IPS-18a (cell line): ENCODE results near the gene ANTXR2.

Experiments used
- H3K27ac ChIP-seq: one replicate; pipeline ENCODE4 v1.5.1; 2013; ENCODE audit warnings: low read length
- H3K27me3 ChIP-seq: one replicate; pipeline ENCODE4 v1.6.1; 2013; ENCODE audit warnings: mild to moderate bottlenecking, low read length; ENCODE audit not compliant: control insufficient read depth, insufficient read depth
- H3K36me3 ChIP-seq: one replicate; pipeline ENCODE4 v1.6.1; 2013; ENCODE audit warnings: low read depth, low read length; ENCODE audit not compliant: control insufficient read depth
- H3K4me1 ChIP-seq: one replicate; pipeline ENCODE4 v1.6.1; 2013; ENCODE audit warnings: low read depth, low read length; ENCODE audit not compliant: control insufficient read depth
- H3K4me3 ChIP-seq: one replicate; pipeline ENCODE4 v1.5.1; 2013; ENCODE audit warnings: low read length
- H3K9ac ChIP-seq: one replicate; pipeline ENCODE4 v1.6.1; 2013; ENCODE audit warnings: mild to moderate bottlenecking, low read length, moderate library complexity
- H3K9me3 ChIP-seq: one replicate; pipeline ENCODE4 v1.6.1; 2013; ENCODE audit warnings: low read depth, low read length; ENCODE audit not compliant: control insufficient read depth

ANTXR2 gene

GRCh38 chr4:79934660-79935059 lies 138.4 kb downstream of the ANTXR2 start:
- Histone ChIP-seq H3K36me3 (no peaks in the 10 kb centered on the region), H3K27ac (no peak overlapping the region), H3K27me3 (no peaks in the 10 kb centered on the region), H3K4me1 (no peaks in the 10 kb centered on the region), H3K9me3 (no peaks in the 10 kb centered on the region), H3K4me3 (no peak overlapping the region), H3K9ac (no peak overlapping the region)

GRCh38 chr4:79927931-79928330 lies 145.1 kb downstream of the ANTXR2 start:
- Histone ChIP-seq H3K36me3 (no peaks in the 10 kb centered on the region), H3K27me3 (no peaks in the 10 kb centered on the region), H3K9ac (no peak overlapping the region), H3K4me3 (no peak overlapping the region), H3K9me3 (no peaks in the 10 kb centered on the region), H3K4me1 (no peaks in the 10 kb centered on the region), H3K27ac (no peak overlapping the region)

- Histone ChIP-seq H3K27ac (no peak overlapping the region), H3K4me1 (no peaks in the 10 kb centered on the region), H3K36me3 (no peaks in the 10 kb centered on the region), H3K9ac (no peak overlapping the region), H3K4me3 (no peak overlapping the region), H3K9me3 (no peaks in the 10 kb centered on the region), H3K27me3 (no peaks in the 10 kb centered on the region)
Measured at GRCh38 chr4:79923281-79923680, 149.7 kb downstream of the ANTXR2 start.

- H3K4me1 ChIP-seq, result no peaks in the 10 kb centered on the region
- no peaks in the 10 kb centered on the region for H3K27me3 ChIP-seq
- H3K27ac ChIP-seq, result no peak overlapping the region
- H3K9ac ChIP-seq, result no peak overlapping the region
- no peak overlapping the region for H3K4me3 ChIP-seq
- no peaks in the 10 kb centered on the region for H3K9me3 ChIP-seq
- no peaks in the 10 kb centered on the region for H3K36me3 ChIP-seq
Measured at GRCh38 chr4:79922011-79922410, 151.0 kb downstream of the ANTXR2 start.

- Histone ChIP-seq H3K27ac (no peak overlapping the region), H3K27me3 (no peaks in the 10 kb centered on the region), H3K9me3 (no peaks in the 10 kb centered on the region), H3K9ac (no peak overlapping the region), H3K36me3 (no peaks in the 10 kb centered on the region), H3K4me3 (no peak overlapping the region), H3K4me1 (no peaks in the 10 kb centered on the region)
Measured at GRCh38 chr4:79920163-79920853, 152.7 kb downstream of the ANTXR2 start.

- Histone ChIP-seq H3K4me1 (no peaks in the 10 kb centered on the region), H3K4me3 (no peak overlapping the region), H3K27me3 (no peaks in the 10 kb centered on the region), H3K36me3 (no peaks in the 10 kb centered on the region), H3K27ac (no peak overlapping the region), H3K9me3 (no peaks in the 10 kb centered on the region), H3K9ac (no peak overlapping the region)
Measured at GRCh38 chr4:79918292-79918691, 154.7 kb downstream of the ANTXR2 start.

- Histone ChIP-seq H3K9me3 (no peaks in the 10 kb centered on the region), H3K9ac (no peak overlapping the region), H3K27ac (no peak overlapping the region), H3K4me1 (no peaks in the 10 kb centered on the region), H3K36me3 (no peaks in the 10 kb centered on the region), H3K4me3 (no peak overlapping the region), H3K27me3 (no peaks in the 10 kb centered on the region)
Measured at GRCh38 chr4:79917246-79917645, 155.8 kb downstream of the ANTXR2 start.

- Histone ChIP-seq H3K9ac (no peak overlapping the region), H3K4me1 (no peaks in the 10 kb centered on the region), H3K9me3 (no peaks in the 10 kb centered on the region), H3K36me3 (no peaks in the 10 kb centered on the region), H3K27me3 (no peaks in the 10 kb centered on the region), H3K4me3 (no peak overlapping the region), H3K27ac (no peak overlapping the region)
Measured at GRCh38 chr4:79915246-79915645, 157.8 kb downstream of the ANTXR2 start.

GRCh38 chr4:79913581-79913980 lies 159.4 kb downstream of the ANTXR2 start:
- Histone ChIP-seq H3K27ac (no peak overlapping the region), H3K9me3 (no peaks in the 10 kb centered on the region), H3K27me3 (no peaks in the 10 kb centered on the region), H3K4me1 (no peaks in the 10 kb centered on the region), H3K36me3 (no peaks in the 10 kb centered on the region), H3K4me3 (no peak overlapping the region), H3K9ac (no peak overlapping the region)

- Histone ChIP-seq H3K36me3 (no peaks in the 10 kb centered on the region), H3K9me3 (no peaks in the 10 kb centered on the region), H3K4me3 (no peak overlapping the region), H3K9ac (no peak overlapping the region), H3K4me1 (no peaks in the 10 kb centered on the region), H3K27me3 (no peaks in the 10 kb centered on the region), H3K27ac (no peak overlapping the region)
Measured at GRCh38 chr4:79907001-79907400, 166.0 kb downstream of the ANTXR2 start.

- Histone ChIP-seq H3K4me1 (no peaks in the 10 kb centered on the region), H3K27me3 (no peaks in the 10 kb centered on the region), H3K27ac (no peak overlapping the region), H3K9me3 (no peaks in the 10 kb centered on the region), H3K9ac (no peak overlapping the region), H3K4me3 (no peak overlapping the region), H3K36me3 (no peaks in the 10 kb centered on the region)
Measured at GRCh38 chr4:79906303-79906702, 166.7 kb downstream of the ANTXR2 start.

GRCh38 chr4:79905212-79905611 lies 167.8 kb downstream of the ANTXR2 start:
- Histone ChIP-seq H3K9ac (no peak overlapping the region), H3K27me3 (no peaks in the 10 kb centered on the region), H3K27ac (no peak overlapping the region), H3K4me1 (no peaks in the 10 kb centered on the region), H3K4me3 (no peak overlapping the region), H3K9me3 (no peaks in the 10 kb centered on the region), H3K36me3 (no peaks in the 10 kb centered on the region)
